Vagina (tissue), 2 donors: Measurements from ENCODE around the gene SYT2.

Experiments used
- CTCF ChIP-seq, 3 experiments: fragments of 450-650 bp in 2 of 3; fragments of 200-600 bp in 1 of 3; sonication (generic) in 1 of 3; IDR thresholded peaks; one replicate each; pipeline ENCODE4 v1.5.1; 2017 to 2019; ENCODE audit warnings: antibody characterized with exemption in 3 of 3, mild to moderate bottlenecking in 2 of 3, moderate library complexity in 2 of 3
- POLR2AphosphoS5 ChIP-seq, 2 donors: sonication (generic); formaldehyde crosslinking; IDR thresholded peaks; one replicate each; pipeline ENCODE4 v1.9.0; 2017; ENCODE audit warnings: antibody characterized with exemption in 2 of 2, mild to moderate bottlenecking in 2 of 2, low read depth in 1 of 2; ENCODE audit not compliant: insufficient read depth in 1 of 2

DNA sequence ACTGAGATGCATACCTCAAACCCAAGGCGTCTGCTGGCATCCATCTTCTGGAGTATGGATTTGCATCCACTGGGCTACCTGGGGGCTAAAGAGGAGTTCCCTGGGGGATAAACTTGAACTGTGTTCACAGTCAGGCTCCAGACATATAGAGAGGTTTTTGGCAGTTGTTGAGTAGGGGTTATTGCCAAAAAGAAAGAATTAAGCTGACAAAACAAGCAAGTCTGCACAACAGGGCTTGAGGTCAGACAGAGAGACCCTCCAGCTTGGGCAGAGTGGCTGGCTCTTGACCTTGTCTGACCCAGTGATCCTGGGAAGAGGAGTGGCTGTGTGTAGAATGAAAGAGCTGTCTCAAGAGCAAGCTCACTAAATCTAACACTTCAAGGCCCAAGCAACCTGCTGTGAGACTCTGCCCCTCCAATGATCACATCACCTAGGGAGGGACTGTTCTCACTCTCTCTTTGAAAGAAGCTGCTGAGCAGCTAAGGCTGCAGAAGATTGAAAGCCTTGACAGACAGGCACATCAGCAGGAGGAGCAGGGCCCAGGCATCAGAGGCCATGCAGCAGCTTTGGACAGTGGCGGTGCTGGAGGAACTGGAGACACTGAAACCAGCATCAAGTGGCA lies 61.5 kb downstream of the SYT2 start:
- no peak for TF ChIP-seq POLR2AphosphoS5 (IDR thresholded peaks at IDR 0.05; ENCODE audit: insufficient read depth in 1 of 2, low read depth in 1 of 2)
- TF ChIP-seq CTCF (IDR thresholded peaks at IDR 0.05), result no peak
